Lung (tissue), 12 donors: Measurements from ENCODE around the gene ARHGAP28. TPM values are rescaled to one million over a fixed set of nuclear protein-coding genes. Genes with fewer than 3 reads are reported as not detected.
"Not testable (repeated sequence)": the region's sequence is repeated elsewhere in the genome, so short reads cannot be mapped to it uniquely, and the experiment has no call there.

Source experiments
- ATAC-seq: fragments of 200-7000 bp; cut with Tn5 transposase; one replicate; pipeline ENCODE4 v1.9.1; 2020; ENCODE audit warnings: moderate number of reproducible peaks; ENCODE audit not compliant: insufficient read depth, low FRiP score
- DNase-seq, 3 donors: peaks; one replicate each; pipeline ENCODE4 v3.0.0-alpha.2; 2013 to 2017
- H3K27ac ChIP-seq, 2 donors: one replicate each; pipeline ENCODE4 v1.5.1; 2013; ENCODE audit warnings: mild to moderate bottlenecking in 2 of 2, moderate library complexity in 2 of 2, control low read depth in 1 of 2, inconsistent platforms in 1 of 2, low read depth in 1 of 2, low read length in 1 of 2
- H3K27me3 ChIP-seq, 3 donors: one replicate each; pipeline ENCODE4 v1.5.1; 2013; ENCODE audit warnings: low read length in 2 of 3; ENCODE audit not compliant: control insufficient read depth in 3 of 3, insufficient read depth in 3 of 3
- H3K36me3 ChIP-seq, 4 donors: one replicate each; pipeline ENCODE4 v1.5.1; 2013; ENCODE audit warnings: low read length in 4 of 4, mild to moderate bottlenecking in 1 of 4, moderate library complexity in 1 of 4; ENCODE audit not compliant: control insufficient read depth in 4 of 4, insufficient read depth in 4 of 4
- H3K4me1 ChIP-seq, 5 donors: one replicate each; pipeline ENCODE4 v1.5.1; 2013; ENCODE audit warnings: low read length in 5 of 5, mild to moderate bottlenecking in 2 of 5, moderate library complexity in 1 of 5; ENCODE audit not compliant: control insufficient read depth in 5 of 5, insufficient read depth in 5 of 5
- H3K4me3 ChIP-seq: one replicate; pipeline ENCODE4 v1.5.1; 2013; ENCODE audit warnings: mild to moderate bottlenecking, control low read depth, moderate library complexity
- H3K9ac ChIP-seq, 2 donors: one replicate each; pipeline ENCODE4 v1.5.1; 2013; ENCODE audit warnings: low read length in 2 of 2, control low read depth in 1 of 2; ENCODE audit not compliant: insufficient read depth in 1 of 2
- H3K9me3 ChIP-seq, 4 donors: one replicate each; pipeline ENCODE4 v1.5.1; 2013; ENCODE audit warnings: low read length in 3 of 4, mild to moderate bottlenecking in 1 of 4, moderate library complexity in 1 of 4; ENCODE audit not compliant: control insufficient read depth in 4 of 4, insufficient read depth in 3 of 4
- CTCF ChIP-seq: IDR thresholded peaks from 2 replicates; pipeline ENCODE4 v1.5.1; 2012; ENCODE audit warnings: mild to moderate bottlenecking; ENCODE audit errors: control extremely low read depth, extremely low read depth
- WGBS, 2 donors: extraction: QIAGEN DNeasy Blood & Tissue Kit; methylation state at CpG; one replicate each; pipeline ENCODE4 v1.1.7; 2013; 5-methylcytosine and 5-hydroxymethylcytosine counted together
- polyA plus RNA-seq, 2 donors: library from polyadenylated mRNA; stranded (reverse); fragments of 200-250 nt; gene quantifications; one replicate each; pipeline ENCODE4 v1.2.1, GENCODE V29; 2013
- total RNA-seq, 2 donors: library from RNA; depleted of rRNA in 1 of 2; stranded (reverse); fragments of >200 nt in 1 of 2; gene quantifications; one replicate each; pipeline ENCODE4 v1.2.1, GENCODE V29; 2014 to 2021
- donor health status: control.
- donor health status: control.
- donor health status: Bipolar disorder and iron deficiency.
- donor health status: healthy.
- donor health status: DM: yes; HTN: yes; CAD: no.

Gene ARHGAP28
- total and polyA plus RNA-seq, 4 donors = 1.4 to 123 (median 5.6) TPM

- no peak for TF ChIP-seq CTCF
- Histone ChIP-seq H3K27ac (no peak overlapping the region), H3K4me3 (no peak overlapping the region), H3K4me1 (peaks cover 0 to 12% (median 1%) of the 10 kb centered on the region in 5 donors), H3K9me3 (no peaks in the 10 kb centered on the region), H3K27me3 (no peaks in the 10 kb centered on the region), H3K9ac (no peak overlapping the region), H3K36me3 (peaks cover 0 to 53% (median 17%) of the 10 kb centered on the region in 4 donors)
- WGBS, 2 donors = 59 to 67% methylated on average over 2 of the region's 2 CpGs
- ATAC-seq (no peak), DNase-seq (no peak)
These were observed 113.8 kb downstream of the ARHGAP28 start for GRCh38 chr18:6843308-6843707.

- not testable (repeated sequence) for H3K9me3 ChIP-seq, H3K4me3 ChIP-seq, ATAC-seq, H3K27ac ChIP-seq, DNase-seq, H3K27me3 ChIP-seq, H3K4me1 ChIP-seq, H3K9ac ChIP-seq
- 88 to 93% methylated on average over 1 of the region's 1 CpG for WGBS, 2 donors
- H3K36me3 ChIP-seq = peaks cover 0 to 55% (median 14%) of the 10 kb centered on the region in 4 donors
These were observed 116.0 kb downstream of the ARHGAP28 start for GRCh38 chr18:6845521-6845920.

- no peak overlapping the region for H3K4me3 ChIP-seq
- H3K27me3 ChIP-seq = no peaks in the 10 kb centered on the region
- no peak for ATAC-seq
- peaks cover 0 to 5% (median 1%) of the 10 kb centered on the region in 4 donors for H3K9me3 ChIP-seq
- no peak for TF ChIP-seq CTCF
- no peak overlapping the region for H3K9ac ChIP-seq
- no peaks in the 10 kb centered on the region for H3K4me1 ChIP-seq
- H3K27ac ChIP-seq = no peak overlapping the region
- WGBS, 2 donors = 86 to 88% methylated on average over 1 of the region's 1 CpG
- peaks cover 0 to 75% (median 30%) of the 10 kb centered on the region in 4 donors for H3K36me3 ChIP-seq
- no peak for DNase-seq
These were observed 120.9 kb downstream of the ARHGAP28 start for GRCh38 chr18:6850396-6850795.

- 93 to 95% methylated on average over 2 of the region's 2 CpGs for WGBS, 2 donors
- Histone ChIP-seq H3K9me3 (peaks cover 0 to 5% (median 3%) of the 10 kb centered on the region in 4 donors), H3K27me3 (no peaks in the 10 kb centered on the region), H3K9ac (no peak overlapping the region), H3K4me3 (no peak overlapping the region), H3K27ac (no peak overlapping the region), H3K36me3 (peaks cover 0 to 68% (median 32%) of the 10 kb centered on the region in 4 donors), H3K4me1 (no peaks in the 10 kb centered on the region)
- DNase-seq (no peak), ATAC-seq (no peak)
- TF ChIP-seq CTCF = no peak
These were observed 122.0 kb downstream of the ARHGAP28 start for GRCh38 chr18:6851480-6851879.
